NOMO-1 treated with DMSO at 0.1 percent for 48 hours (cell line): ENCODE measurements around the gene SCAMP1.
A peak's percentile ranks its signal among the peaks of the same experiment; 100 is the strongest.
"Not testable (repeated sequence)": the region's sequence is repeated elsewhere in the genome, so short reads cannot be mapped to it uniquely, and the experiment has no call there.

Experiments used
- DNase-seq: peaks from one replicate; lab custom pipeline; 2025; ENCODE audit not compliant: unreplicated experiment; lab: John Stamatoyannopoulos, UW

Gene SCAMP1

DNA sequence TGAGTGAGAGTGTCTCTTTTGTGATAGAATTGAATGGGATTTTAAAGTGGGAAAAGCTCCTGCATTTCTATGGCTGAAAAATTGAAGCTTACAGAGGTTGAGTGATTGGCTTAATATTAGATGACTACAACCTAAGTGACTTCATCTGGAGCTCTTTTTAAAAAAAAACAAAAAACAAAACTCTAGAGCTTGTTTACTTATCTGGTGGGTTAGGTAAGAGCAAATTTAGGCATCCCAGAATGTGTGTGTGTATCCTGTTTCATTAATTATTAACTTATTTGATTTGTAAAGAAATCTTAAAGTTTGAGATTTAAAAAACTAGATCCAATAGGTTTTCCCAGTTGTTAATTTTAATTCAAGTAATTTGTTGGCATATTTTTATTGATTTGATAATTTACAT lies 60.1 kb downstream of the SCAMP1 start:
- DNase-seq: no peak

DNA sequence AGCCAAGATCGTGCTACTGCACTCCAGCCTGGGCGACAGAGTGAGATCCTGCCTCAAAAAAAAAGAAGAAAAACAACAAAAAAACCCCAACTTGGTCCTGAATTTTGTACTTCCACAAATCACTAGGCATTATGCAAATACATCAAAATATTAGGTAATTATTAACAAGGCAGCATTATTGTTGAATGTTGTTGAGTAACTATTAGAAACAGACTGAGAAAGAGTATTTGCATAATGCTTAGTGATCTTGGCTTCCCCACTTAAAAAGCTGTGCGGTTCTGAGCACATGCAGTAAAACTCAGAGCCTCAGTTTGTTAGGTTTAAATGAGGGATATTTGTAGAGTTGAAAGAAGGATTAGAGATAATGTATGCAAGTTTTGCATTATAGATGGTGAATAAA lies 64.2 kb downstream of the SCAMP1 start:
- no peak for DNase-seq

DNA sequence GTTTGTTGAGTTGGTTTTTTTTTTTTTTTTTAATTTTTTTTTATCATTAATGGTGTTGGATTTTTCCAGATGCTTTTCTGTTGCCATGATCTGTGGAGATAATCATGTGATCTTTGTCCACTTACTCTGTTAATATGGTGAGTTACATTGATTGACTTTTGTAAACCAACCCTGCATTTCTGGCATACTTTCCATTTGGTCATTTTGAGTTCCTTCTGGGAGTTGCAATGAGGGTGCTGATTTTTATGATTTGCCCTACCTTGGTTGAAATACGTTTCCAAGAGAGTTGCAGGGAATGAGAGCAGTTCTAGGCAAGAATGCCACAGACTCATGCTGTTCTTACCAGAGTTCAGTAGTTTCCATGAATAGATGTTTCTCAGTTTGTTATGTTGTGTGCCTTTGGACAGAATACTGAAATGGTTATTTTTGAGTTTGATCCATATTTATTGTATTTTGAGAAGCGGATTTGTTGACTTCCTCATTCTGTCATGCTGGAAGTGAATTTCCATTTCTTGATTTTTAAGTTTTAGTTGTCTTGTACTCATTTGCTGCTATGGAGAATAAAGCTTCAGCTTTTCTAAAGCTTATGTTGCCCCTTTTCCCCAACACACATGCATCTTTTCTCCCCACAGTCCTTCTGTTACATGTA lies 69.0 kb downstream of the SCAMP1 start:
- DNase-seq: no peak

DNA sequence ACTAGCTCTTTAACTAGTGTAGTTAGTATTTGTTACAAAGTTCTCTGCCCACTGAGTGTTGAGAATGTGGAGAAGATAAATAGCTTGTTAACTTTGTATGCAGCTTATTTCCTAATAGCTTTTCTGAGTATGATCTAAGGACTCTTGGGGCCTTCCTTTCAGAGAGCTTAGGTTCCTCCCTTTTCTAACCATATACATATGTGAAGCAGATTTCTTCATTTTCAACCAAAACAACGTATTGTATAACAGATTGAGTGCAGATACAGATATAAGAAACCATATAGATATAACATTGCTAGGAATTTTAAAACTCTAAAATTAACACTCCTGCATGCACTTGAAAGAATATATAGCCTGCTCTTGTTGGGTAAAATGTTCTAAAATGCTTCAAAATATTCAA lies 70.4 kb downstream of the SCAMP1 start:
- DNase-seq: no peak

DNA sequence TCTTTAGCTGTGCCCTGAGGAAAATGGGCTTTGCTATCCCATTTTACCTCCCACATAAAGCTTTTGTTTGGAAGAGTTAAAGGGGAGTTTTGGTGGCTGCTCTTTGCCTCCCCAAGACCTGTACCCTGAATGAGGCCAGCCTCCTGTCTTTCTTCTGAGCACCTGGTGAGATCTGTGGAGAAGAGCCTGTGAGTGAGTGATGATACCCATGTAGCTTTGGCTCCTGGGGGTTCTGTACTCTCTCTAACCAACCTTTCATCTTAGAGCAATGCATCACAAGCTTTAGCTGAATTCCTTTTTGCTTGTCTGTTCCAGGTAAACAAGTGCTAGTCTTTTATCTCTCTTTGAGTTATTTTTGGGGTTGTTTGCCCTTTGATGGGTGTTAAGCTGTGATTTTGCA lies 73.6 kb downstream of the SCAMP1 start:
- DNase-seq: no peak

DNA sequence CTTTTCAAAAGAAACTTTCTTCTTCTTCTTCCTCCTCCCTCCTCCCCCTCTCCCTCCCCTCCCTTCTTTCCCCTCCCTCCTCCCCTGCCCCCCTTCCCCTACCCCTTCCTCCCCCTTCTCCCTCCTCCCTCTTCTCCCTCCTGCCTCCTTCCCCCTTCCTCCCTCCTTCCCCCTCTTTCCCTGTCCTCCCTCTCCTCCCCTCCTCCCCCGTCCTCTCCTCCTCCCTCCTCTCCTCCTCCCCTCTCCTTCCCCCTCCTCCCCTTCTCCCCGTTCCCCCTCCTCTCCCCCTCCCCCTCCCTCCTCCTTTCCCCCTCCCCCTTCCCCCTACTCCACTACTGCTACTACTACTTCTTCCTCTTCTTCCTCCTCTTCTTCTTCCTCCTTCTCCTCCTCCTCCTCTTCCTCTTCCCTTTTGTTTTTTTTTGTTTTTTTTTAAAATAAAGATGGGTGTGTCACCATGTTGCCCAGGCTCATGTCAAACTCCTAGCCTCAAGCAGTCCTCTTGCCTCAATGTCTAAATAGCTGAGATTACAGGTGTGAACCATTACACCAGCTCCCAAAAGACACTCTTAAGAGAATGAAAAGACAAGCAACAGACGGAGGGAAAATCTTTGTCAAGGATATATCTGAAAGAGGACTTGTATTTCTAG lies 87.5 kb downstream of the SCAMP1 start:
- DNase-seq: no peak

DNA sequence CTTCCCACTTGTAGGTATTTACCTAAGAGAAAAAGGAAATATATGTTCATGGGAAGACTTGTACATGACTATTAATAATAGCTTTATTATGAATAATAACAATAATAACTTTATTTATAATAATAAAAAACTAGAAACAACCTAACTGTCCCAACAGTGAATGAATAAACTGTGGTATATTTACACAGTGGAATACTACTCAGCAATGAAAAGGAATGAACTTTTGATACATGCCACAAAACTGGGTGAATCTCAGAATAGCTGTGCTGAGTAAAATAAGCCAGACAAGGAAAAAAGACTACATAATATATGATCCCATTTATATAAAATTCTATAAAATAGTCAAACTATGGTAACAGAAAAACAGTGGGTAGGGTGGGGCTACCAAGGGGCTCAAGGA lies 88.7 kb downstream of the SCAMP1 start:
- no peak for DNase-seq

DNA sequence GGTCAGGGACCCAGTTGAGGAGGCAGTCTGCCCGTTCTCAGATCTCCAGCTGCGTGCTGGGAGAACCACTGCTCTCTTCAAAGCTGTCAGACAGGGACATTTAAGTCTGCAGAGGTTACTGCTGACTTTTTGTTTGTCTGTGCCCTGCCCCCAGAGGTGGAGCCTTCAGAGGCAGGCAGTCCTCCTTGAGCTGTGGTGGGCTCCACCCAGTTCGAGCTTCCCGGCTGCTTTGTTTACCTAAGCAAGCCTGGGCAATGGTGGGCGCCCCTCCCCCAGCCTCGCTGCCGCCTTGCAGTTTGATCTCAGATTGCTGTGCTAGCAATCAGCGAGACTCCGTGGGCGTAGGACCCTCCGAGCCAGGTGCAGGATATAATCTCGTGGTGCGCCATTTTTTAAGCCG lies 97.1 kb downstream of the SCAMP1 start:
- not testable (repeated sequence) for DNase-seq

DNA sequence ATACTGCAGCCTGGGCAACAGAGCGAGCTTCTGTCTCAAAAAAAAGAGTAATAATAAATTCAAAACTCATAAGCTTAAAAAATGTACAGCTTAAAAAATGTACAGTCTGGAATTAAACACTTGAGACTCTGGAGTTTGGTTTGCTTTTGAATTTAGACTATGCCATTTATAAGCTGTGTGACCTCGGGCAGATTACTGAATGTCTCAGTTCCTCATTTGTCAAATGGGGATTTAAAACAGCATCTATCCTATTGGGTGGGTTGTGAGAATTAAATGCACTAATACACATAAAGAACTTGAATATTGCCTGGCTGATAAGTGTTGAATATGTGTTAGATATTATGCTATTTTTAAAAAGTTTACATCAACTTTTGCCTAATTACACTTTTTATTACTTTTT lies 98.4 kb downstream of the SCAMP1 start:
- DNase-seq: no peak

DNA sequence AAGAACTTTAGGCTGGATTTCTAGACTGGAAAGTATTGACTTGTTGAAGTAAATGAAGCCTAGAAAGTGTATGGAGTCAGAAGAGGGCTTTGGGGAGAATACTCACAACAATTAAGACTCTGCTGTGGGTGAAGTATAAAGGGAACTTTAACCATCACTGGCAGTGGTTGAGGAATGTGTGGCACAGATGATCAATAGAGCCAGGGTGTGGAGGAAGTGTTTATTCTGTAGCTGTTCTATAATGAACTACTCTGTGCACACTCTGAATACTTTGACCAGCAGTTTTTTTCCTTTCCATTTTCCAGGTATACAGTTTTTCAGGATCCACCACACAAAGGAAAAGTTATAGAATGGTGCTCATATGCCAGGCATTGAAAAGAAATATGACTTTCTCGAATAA lies 106.7 kb downstream of the SCAMP1 start:
- DNase-seq: no peak

DNA sequence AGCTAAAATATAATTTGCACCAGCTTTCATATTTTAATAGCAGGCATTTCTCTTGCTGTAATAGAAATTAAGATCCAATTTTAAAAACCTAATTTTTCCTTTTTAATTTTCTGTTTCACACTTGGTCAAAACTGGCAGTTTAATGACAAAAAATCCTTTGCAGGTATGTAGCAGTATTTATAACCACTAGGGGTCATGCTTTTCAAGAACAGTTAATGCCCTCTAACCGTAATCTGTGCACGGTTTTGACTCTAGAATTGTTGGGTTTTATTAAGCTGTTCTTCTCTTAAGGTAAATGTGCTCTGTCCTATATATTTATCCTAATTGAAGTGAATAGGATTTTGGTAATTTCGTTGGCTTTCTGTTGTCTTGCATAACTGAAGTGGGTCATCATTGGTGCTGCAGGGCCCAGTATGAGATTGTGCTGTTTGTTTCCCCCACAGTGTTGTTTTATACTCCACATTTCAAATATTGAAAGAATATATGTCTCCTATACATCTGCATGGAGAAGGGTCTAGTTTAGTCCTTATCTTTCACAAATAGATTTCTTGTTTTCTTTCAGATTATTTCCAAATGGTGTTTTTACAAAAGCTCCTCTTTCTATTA lies 107.4 kb downstream of the SCAMP1 start:
- peak; percentile 15 for DNase-seq

DNA sequence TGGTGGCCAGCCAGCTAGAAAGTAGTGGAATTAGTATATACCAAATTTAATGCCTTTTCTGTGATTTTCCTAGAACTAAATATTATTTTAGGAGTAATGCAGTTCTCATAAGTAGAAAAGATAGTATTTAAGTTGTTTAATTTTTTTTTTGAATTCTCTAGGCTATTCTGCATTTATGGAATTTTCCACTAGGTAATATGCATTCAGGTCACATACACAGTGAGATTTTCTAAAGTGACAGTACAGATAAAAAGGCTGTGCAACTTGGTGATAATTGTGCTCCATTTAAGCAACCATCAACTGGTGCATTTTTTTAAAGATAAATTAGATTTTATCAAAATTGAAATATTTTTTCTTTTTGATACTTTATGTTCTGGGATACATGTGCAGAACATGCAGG lies 111.5 kb downstream of the SCAMP1 start:
- DNase-seq: no peak

DNA sequence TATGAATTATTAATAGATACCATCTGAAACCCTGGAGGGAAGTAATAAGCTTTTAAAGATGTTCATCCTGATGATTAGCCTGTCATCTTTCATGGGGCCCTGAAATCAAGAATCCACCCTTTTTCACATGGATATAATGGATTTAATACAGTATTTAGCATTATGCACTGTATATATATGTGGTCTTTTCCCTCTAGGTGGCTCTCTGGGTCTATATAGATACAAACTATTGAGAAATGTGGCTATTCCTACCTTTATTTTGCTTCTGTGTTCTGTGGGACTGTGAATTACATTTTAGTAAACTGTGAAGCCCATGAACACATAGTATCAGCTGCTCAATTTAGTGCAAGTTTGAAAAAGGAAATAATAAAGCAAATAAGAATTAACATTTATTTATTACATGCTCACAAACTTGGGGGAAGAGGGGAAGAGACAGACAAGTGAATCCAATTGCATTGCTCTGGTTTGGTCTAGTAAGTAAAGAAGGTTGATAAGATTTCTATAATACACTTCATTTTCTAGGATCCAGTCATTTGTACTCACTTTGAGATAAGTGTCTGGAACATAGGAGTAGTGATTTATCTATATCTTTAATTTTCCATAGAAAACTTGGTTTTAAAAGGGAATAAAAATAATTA lies 112.2 kb downstream of the SCAMP1 start:
- no peak for DNase-seq

DNA sequence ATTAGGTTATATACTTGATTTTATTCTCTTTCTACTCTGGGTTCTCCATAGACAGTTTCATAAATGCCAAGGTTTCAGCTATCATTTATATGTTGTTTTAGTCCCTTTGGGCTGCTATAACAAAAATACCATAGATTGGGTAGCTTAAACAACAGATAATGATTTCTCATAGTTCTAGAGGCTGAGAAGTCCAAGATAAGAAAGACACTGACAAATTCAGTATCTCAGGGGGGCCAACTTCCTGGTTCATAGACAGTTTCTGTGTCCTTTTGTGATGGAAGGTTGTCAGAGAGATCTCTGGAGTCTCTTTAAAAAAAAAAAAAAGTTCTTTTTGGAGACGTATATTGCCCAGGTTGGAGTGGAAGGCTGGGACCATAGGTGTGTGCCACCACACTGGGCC lies 113.3 kb downstream of the SCAMP1 start:
- no peak for DNase-seq

DNA sequence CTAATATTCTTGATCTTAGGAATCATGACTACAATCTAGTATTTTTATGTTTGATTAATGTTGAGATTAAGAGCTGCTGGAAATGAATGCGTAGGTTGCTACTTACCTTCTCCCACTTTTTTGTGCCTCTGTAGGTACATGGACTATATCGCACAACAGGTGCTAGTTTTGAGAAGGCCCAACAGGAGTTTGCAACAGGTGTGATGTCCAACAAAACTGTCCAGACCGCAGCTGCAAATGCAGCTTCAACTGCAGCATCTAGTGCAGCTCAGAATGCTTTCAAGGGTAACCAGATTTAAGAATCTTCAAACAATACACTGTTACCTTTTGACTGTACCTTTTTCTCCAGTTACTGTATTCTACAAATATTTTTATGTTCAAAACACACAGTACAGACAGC lies 115.0 kb downstream of the SCAMP1 start:
- DNase-seq: no peak

DNA sequence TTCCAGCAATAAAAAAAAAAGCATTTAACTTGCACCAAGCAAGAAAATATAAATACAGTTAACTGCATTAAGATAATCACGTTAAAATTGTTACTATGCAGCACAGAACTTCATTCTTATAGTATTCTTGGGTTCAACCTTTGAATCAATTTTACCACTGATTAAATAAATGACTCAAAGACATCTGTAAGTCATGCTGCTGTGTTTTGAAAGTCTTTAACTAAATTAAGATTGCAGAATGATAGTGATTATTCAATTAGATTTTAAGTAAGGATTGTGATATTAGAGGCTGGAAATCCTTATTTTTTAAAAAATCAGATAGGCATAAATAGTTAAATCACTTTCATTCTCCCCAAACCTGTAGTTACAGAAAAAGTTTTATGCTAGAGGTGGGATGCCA lies 116.4 kb downstream of the SCAMP1 start:
- no peak for DNase-seq

DNA sequence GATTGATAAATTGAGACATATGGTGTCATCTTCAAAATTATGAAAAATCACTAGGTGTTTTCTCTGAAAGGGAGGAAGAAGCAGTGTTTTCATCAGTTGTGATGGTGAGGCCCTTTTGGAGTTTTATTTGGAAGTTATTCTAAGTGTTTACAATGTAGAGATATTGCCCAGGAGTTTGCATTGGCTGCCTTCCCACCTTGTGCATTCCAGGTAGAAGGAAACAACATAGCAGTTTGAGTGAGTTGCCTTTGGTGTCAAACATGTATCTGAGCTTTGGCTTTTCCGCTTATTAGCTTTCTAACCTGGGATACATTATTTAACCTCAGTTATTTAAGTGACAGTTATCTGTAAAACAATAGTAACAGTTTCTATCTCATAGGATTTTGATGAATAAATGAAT lies 122.5 kb downstream of the SCAMP1 start:
- no peak for DNase-seq

DNA sequence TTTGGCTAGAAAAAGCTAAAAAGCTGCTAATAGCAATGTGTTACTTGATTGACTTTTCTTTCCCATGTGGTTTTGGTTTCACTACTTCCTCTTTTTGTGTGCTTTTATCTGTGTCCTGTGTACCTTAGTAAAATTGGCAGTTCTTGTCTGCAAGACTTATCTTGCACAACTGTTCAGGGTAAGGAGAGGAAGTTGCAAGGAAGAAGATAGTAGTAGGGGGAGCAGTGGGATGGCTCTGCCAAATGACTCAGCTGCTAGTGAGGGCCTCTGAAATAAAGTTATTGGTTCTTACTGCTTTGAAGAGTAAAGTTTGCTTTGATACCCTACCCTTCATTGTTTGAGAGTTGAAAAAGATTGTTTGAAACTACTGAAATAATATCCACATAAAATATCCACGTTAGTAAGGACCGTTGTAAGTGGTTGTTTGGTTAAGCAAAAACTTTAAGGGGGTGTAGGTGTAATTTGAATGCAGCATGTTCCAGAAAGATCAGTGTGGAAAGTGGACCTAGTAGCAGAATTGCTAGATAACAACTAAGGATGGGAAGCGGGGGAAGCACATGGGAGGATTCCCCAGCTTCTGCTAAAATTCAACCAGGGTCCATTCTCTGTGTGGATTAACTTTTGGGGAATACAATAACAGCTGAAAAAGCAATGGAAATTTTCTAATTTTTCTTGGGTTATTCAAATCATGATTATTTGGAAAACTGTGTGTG lies 123.5 kb downstream of the SCAMP1 start:
- DNase-seq: peak; percentile 99

DNA sequence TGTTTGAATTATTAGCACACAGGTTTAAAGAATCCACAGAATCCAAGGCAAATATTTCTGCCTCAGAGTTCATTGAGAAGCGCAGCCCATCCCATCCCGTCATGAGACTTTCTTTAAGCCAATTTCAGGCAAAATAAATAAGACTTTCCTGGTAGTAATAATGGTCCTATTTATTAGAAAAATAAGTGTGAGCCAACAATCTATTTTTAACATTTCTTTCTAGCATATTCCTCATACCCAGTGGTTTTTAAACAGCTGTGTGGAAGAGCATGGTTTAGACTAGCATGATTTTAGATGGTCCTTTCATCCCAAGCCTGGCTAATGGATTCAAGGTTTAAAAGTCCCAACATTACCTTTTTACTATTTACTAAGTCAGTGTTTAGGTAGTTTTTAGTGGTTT lies 125.8 kb downstream of the SCAMP1 start:
- no peak for DNase-seq

DNA sequence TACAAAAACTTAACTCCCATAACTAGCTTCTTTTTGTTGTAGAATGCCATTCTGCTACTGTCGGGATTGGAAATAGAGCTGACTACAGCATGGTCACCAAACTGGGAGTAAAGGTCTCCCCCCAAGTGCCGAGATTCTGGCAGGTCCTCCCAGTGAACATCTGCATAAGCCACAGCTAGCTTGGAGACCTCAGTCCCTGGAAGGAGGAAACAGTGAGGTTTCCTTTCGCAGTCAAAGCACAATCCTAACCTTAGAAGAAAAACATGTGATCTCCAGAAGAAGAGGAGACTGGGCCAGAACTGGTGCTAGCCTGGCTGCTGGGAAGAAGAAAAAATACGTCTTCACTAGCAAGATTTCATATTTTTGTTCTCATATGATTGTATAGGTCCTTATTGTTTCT lies 127.4 kb downstream of the SCAMP1 start:
- no peak for DNase-seq

DNA sequence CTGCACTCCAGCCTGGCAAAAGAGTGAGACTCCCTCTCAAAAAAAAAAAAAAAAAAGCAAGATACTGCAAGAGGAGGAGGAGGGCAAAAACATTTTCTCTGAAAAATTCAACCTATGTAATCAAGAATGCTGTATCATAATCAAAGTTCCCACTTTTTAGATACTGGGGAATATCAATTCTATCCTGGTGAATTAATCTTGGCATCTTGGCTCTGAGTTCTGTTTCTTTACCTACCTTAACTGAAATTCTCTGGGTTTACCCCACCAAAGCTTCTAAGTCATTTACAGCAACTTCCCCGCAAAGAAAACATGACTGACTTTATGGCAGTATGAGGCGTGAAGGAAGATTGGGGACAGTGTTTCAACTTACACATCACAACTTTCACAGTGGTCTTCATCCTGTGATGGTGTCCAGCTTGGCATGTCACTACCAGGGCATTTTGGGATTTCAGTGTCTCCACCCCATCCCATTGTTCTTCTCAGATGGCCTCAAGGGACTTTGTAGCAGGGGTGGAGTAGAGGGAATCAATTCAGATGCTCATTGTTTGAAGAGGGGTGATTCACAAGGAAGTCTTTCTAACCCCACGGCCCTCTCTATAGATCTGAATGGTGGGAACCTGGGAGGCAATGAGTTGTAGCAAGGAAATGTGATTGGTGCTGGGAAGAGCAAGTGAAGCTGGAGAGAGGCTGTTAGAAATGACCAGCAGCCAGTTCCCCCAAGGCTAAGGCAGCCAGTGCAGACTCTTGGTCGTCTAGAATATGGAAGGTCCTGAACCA lies 130.5 kb downstream of the SCAMP1 start:
- no peak for DNase-seq
